Measurements from ENCODE around the gene ARRB1. TPM values are rescaled to one million over a fixed set of nuclear protein-coding genes. Genes with fewer than 3 reads are reported as not detected.

ARRB1 gene
- polyA plus RNA-seq, 1 of the 3 experiments (the other 2 are of a cell fraction): 7.0 TPM

- POLR2A ChIA-PET: no interaction called here
- Histone ChIP-seq H3K27ac (ENCODE audit: low read depth in 2 of 2, low read length in 1 of 2) (no peak overlapping the region), H3K4me2 (no peak overlapping the region), H3K9ac (no peak overlapping the region), H3K9me3 (no peaks in the 10 kb centered on the region), H3K4me3 (ENCODE audit: low read depth in 2 of 2, low read length in 1 of 2) (no peak overlapping the region), H3K36me3 (replicated peaks in 1 of 2; ENCODE audit: control insufficient read depth in 1 of 2, insufficient read depth in 2 of 2, low read length in 1 of 2) (no peaks in the 10 kb centered on the region), H2AFZ (ENCODE audit: low read depth) (no peak overlapping the region), H3K9me2 (no peaks in the 10 kb centered on the region), H3K4me1 (ENCODE audit: control insufficient read depth in 1 of 2, insufficient read depth in 2 of 2, low read depth in 1 of 2, low read length in 1 of 2) (peaks cover 36 to 74% of the 10 kb centered on the region in 2 experiments; a peak in 3 of 4 replicates), H3K79me2 (ENCODE audit: insufficient read depth) (no peaks in the 10 kb centered on the region), H4K20me1 (ENCODE audit: insufficient read depth) (no peaks in the 10 kb centered on the region), H3F3A (replicated peaks; ENCODE audit: insufficient read depth) (peaks cover 17% of the 10 kb centered on the region), H3K27me3 (ENCODE audit: insufficient read depth) (no peaks in the 10 kb centered on the region)
- DNase-seq: no peak
- WGBS (ENCODE audit: low lambda C conversion rate): 98% methylated on average over 4 of the region's 4 CpGs
- TF ChIP-seq EP300 (IDR thresholded peaks at IDR 0.05; ENCODE audit: borderline replicate concordance in 1 of 2, low read depth in 1 of 2, low read length in 1 of 2): no peak
- no peak for TF ChIP-seq FOSL2 (IDR thresholded peaks at IDR 0.05; ENCODE audit: borderline replicate concordance, low read depth)
- no peak for TF ChIP-seq GABPA (IDR thresholded peaks at IDR 0.05; ENCODE audit: low read depth)
- TF ChIP-seq FOXM1 (IDR thresholded peaks at IDR 0.05; ENCODE audit: low read depth): no peak
- TF ChIP-seq TCF12 (IDR thresholded peaks at IDR 0.05): no peak
- no peak for TF ChIP-seq TEAD4 (IDR thresholded peaks at IDR 0.05; ENCODE audit: borderline replicate concordance, insufficient read depth)
- TF ChIP-seq CHD2 (IDR thresholded peaks at IDR 0.05; ENCODE audit: low read length, partially characterized antibody): no peak
- CTCF ChIA-PET: interaction anchor here (1.4 kb wide), 1 partner anchor 66 kb away, joined by 4 read pairs; no protein-coding TSS in a partner anchor
Observed at GRCh38 chr11:75346296-75346695, 5.2 kb downstream of the ARRB1 start.

- no peak overlapping the region for H3K9ac ChIP-seq
- 99% methylated on average over 6 of the region's 8 CpGs for WGBS (ENCODE audit: low lambda C conversion rate)
- H3K9me3 ChIP-seq: no peaks in the 10 kb centered on the region
- H3K79me2 ChIP-seq (ENCODE audit: insufficient read depth): no peaks in the 10 kb centered on the region
- H3K9me2 ChIP-seq: no peaks in the 10 kb centered on the region
- no peak overlapping the region for H3K27ac ChIP-seq (ENCODE audit: low read depth in 2 of 2, low read length in 1 of 2)
- peaks cover 41 to 73% of the 10 kb centered on the region in 2 experiments; a peak in 3 of 4 replicates for H3K4me1 ChIP-seq (ENCODE audit: control insufficient read depth in 1 of 2, insufficient read depth in 2 of 2, low read depth in 1 of 2, low read length in 1 of 2)
- no peak overlapping the region for H3K4me2 ChIP-seq
- no peak overlapping the region for H2AFZ ChIP-seq (ENCODE audit: low read depth)
- no peak overlapping the region for H3K4me3 ChIP-seq (ENCODE audit: low read depth in 2 of 2, low read length in 1 of 2)
- no peaks in the 10 kb centered on the region for H4K20me1 ChIP-seq (ENCODE audit: insufficient read depth)
- no peak for TF ChIP-seq RCOR1 (IDR thresholded peaks at IDR 0.05; ENCODE audit: low read length)
- TF ChIP-seq JUND (IDR thresholded peaks at IDR 0.05): no peak
- no peak for TF ChIP-seq SMC3 (IDR thresholded peaks at IDR 0.05; ENCODE audit: low read depth, low read length)
- TF ChIP-seq NFIC (IDR thresholded peaks at IDR 0.05; ENCODE audit: borderline replicate concordance): no peak
- no peak for TF ChIP-seq MXI1 (IDR thresholded peaks at IDR 0.05; ENCODE audit: low read depth, low read length)
- peaks cover 17% of the 10 kb centered on the region for H3F3A ChIP-seq (replicated peaks; ENCODE audit: insufficient read depth)
- no peaks in the 10 kb centered on the region for H3K27me3 ChIP-seq (ENCODE audit: insufficient read depth)
- H3K36me3 ChIP-seq (replicated peaks in 1 of 2; ENCODE audit: control insufficient read depth in 1 of 2, insufficient read depth in 2 of 2, low read length in 1 of 2): no peaks in the 10 kb centered on the region
- ChIA-PET CTCF (interaction anchor here (1.4 kb wide), 1 partner anchor 65 kb away, joined by 4 read pairs; no protein-coding TSS in a partner anchor), POLR2A (no interaction called here)
- DNase-seq: no peak
Observed at GRCh38 chr11:75345455-75346160, 5.9 kb downstream of the ARRB1 start.

Data from SK-N-SH (cell line).